D721Med (cell line): ENCODE measurements around the gene ARHGAP8.

Experiments
- DNase-seq: peaks from one replicate; pipeline ENCODE4 v3.0.0; 2011; ENCODE audit warnings: low spot score; ENCODE audit not compliant: insufficient read length
- FAIRE-seq: peaks from 2 replicates; lab custom pipeline; 2011; peaks lifted over from hg19 to GRCh38; lab: Jason Lieb, UNC
- CTCF ChIP-seq: IDR thresholded peaks from 2 replicates; pipeline ENCODE4 v1.5.1; 2012; ENCODE audit warnings: mild to moderate bottlenecking, control low read depth; ENCODE audit not compliant: insufficient read depth; ENCODE audit errors: missing control alignments

The ARHGAP8 gene

DNA sequence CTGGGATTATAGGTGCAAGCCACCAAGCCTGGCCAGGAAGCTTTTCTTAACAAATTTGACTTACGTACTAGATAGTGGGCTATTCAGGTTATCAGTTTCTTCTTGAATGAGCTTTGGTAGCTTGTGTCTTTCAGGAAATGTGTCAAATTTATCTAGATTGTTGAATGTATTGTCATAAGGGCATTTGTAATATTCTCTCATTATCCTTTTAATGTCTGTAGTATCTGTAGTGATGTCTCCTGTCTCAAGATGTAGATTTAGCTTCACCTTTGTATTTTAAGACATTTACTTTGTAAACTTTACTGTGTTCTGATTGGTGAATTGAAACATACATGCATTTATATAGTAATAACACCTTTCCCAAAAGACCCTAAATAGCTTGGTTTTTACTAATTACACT is 20.7 kb downstream of the ARHGAP8 start:
- TF ChIP-seq CTCF: no peak
- DNase-seq (no peak), FAIRE-seq (no peak)

GRCh38 chr22:44775862-44776261 is 23.5 kb downstream of the ARHGAP8 start:
- no peak for DNase-seq
- no peak for TF ChIP-seq CTCF
- no peak for FAIRE-seq

GRCh38 chr22:44776605-44777363 is 24.4 kb downstream of the ARHGAP8 start:
- no peak for FAIRE-seq
- no peak for TF ChIP-seq CTCF
- no peak for DNase-seq

DNA sequence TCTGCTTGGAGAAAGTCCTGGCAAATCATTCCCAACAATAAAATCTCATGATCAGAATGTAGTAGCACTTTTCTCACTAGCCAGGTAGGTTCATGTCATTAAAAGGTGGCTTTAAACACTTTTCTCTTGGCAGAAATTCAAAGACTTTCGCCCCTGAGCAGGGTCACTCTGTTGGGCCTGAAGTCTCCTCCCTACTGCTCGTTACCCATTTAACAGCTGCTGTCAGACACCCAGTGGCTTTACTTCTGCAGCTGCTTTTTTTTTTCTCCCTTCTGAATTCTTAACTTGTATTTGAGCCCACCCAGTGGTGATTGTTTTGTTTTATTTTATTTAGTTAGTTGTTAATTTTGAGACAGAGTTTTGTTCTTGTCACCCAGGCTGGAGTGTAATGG is 25.0 kb downstream of the ARHGAP8 start:
- DNase-seq (no peak), FAIRE-seq (no peak)
- TF ChIP-seq CTCF: no peak

DNA sequence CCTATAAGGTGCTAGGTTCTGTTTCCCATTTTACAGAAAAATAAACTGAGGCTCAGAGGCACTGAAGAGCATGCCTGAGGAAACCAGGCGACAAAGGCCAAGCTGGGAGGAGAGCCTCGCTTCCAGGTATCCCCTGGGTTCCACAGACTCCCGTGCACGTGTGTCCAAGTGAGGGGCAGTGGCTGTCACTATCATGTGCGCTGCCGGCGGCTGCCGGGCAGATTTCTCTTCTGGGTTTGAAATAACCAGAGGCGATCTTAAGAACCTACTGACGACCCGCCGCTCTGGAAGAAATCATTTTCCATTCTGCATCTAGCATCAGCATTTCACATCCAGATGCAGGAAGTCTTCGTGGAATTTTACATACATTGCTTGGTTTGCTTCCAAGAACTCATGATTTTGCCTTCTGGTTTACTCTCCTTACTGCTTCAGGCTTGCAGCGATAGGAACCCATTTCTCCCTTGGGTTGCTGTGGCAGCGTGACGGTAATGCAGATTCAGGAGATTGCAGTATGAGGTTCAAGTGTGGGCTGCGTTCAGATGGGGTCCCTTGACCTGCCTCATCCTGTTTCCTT is 28.6 kb downstream of the ARHGAP8 start:
- DNase-seq: no peak
- no peak for FAIRE-seq
- TF ChIP-seq CTCF: no peak

DNA sequence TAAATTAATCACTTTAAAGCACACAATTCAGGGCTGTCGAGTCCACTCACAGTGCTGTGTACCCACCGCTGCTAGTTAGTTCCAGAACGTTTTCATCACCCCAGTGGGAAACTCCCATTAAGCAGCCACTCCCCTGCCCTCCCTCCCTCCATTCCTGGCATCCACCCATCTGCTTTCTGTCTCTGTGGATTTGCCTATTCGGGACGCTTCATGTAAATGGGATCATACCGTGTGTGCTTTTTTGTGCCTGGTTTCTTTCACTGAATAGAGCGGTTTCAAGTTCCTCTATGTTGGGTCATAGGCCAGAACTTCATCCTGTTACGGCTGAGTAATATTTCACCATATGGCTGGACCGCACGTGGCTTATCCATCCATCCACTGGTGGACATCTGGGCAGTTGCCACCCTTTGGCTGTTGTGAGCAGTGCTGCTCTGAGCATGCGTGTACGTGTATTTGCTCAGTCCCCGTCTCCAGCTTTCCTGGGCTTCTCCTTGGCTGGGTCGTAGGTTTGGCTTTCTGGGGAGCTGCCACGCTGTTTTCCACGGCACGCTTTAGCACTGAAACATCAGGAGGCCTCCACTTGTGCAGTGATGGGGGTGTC is 30.1 kb downstream of the ARHGAP8 start:
- DNase-seq: no peak
- no peak for TF ChIP-seq CTCF
- no peak for FAIRE-seq

GRCh38 chr22:44783091-44783490 is 30.7 kb downstream of the ARHGAP8 start:
- no peak for FAIRE-seq
- no peak for DNase-seq
- TF ChIP-seq CTCF: no peak
